ENCODE results near the gene SMYD3.

Gene SMYD3

DNA sequence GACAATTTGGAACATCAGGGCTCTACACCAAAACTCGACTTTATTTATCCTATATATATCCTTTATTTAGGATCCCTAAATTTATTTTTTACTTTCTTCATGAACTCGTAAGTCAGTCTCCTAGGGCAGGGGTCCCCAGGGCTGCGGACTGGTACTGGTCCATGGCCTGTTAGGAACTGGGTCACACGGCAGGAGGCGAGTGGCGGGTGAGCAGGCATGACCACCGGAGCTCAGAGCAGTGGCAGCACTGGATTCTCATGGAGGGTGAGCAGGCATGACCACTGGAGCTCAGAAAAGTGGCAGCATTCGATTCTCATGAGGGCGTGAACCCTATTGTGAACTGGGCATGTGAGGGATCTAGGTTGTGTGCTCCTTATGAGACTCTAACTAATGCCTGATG, 427.0 kb downstream of the SMYD3 start:
- no peak overlapping the region for H3K4me3 ChIP-seq (ENCODE audit: low read depth in 1 of 2, low read length in 2 of 2)
- no peaks in the 10 kb centered on the region for H3K4me1 ChIP-seq (ENCODE audit: insufficient read depth, low read length)
- no peaks in the 10 kb centered on the region for H3K27me3 ChIP-seq (ENCODE audit: insufficient read depth, low read length, poor library complexity)
- TF ChIP-seq, protein P1, sequence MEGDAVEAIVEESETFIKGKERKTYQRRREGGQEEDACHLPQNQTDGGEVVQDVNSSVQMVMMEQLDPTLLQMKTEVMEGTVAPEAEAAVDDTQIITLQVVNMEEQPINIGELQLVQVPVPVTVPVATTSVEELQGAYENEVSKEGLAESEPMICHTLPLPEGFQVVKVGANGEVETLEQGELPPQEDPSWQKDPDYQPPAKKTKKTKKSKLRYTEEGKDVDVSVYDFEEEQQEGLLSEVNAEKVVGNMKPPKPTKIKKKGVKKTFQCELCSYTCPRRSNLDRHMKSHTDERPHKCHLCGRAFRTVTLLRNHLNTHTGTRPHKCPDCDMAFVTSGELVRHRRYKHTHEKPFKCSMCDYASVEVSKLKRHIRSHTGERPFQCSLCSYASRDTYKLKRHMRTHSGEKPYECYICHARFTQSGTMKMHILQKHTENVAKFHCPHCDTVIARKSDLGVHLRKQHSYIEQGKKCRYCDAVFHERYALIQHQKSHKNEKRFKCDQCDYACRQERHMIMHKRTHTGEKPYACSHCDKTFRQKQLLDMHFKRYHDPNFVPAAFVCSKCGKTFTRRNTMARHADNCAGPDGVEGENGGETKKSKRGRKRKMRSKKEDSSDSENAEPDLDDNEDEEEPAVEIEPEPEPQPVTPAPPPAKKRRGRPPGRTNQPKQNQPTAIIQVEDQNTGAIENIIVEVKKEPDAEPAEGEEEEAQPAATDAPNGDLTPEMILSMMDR (IDR thresholded peaks at IDR 0.05; ENCODE audit: borderline replicate concordance, extremely low read depth, low read length, poor library complexity, severe bottlenecking), result no peak
- no peak for TF ChIP-seq EZH2 (IDR thresholded peaks at IDR 0.05; ENCODE audit: borderline replicate concordance, low read depth, low read length, severe bottlenecking)
- H3K9me3 ChIP-seq (ENCODE audit: insufficient read depth, low read length, severe bottlenecking), result peaks cover 3% of the 10 kb centered on the region
- no peak overlapping the region for H3K27ac ChIP-seq (ENCODE audit: low read length)
- H3K79me2 ChIP-seq (ENCODE audit: insufficient read depth, low read length), result no peaks in the 10 kb centered on the region
- H4K20me1 ChIP-seq (ENCODE audit: insufficient read depth, low read length), result no peaks in the 10 kb centered on the region
- DNase-seq, result no peak
- no peaks in the 10 kb centered on the region for H3K36me3 ChIP-seq (ENCODE audit: insufficient read depth, low read length)
- no peak for ATAC-seq (ENCODE audit: insufficient read depth, low read depth)
- no peak overlapping the region for H2AFZ ChIP-seq (ENCODE audit: low read depth, low read length)
- no peak overlapping the region for H3K9ac ChIP-seq (ENCODE audit: low read depth, low read length)
- no peak overlapping the region for H3K4me2 ChIP-seq (ENCODE audit: insufficient read depth, low read length)

DNA sequence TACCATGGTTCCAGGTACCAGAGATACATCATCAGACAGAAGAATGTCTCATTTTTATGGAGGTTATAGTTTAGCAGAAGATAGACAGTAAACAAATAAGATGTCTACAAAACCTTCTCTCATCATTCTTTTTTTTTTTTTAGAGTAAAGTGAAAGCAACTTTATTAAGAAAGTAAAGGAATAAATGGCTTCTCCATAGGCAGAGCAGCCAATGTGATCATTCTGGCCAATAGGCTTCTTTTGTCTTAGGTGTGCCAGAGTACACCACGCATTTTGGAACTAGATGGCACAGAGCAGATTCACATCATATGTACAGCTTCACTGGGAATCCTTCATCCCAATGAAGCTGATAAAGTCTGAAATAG, 428.2 kb downstream of the SMYD3 start:
- ATAC-seq (ENCODE audit: insufficient read depth, low read depth), result no peak
- no peaks in the 10 kb centered on the region for H4K20me1 ChIP-seq (ENCODE audit: insufficient read depth, low read length)
- H3K4me3 ChIP-seq (ENCODE audit: low read depth in 1 of 2, low read length in 2 of 2), result no peak overlapping the region
- peaks cover 3% of the 10 kb centered on the region for H3K9me3 ChIP-seq (ENCODE audit: insufficient read depth, low read length, severe bottlenecking)
- no peak for DNase-seq
- H3K36me3 ChIP-seq (ENCODE audit: insufficient read depth, low read length), result no peaks in the 10 kb centered on the region
- H3K9ac ChIP-seq (ENCODE audit: low read depth, low read length), result no peak overlapping the region
- no peak overlapping the region for H3K4me2 ChIP-seq (ENCODE audit: insufficient read depth, low read length)
- no peaks in the 10 kb centered on the region for H3K79me2 ChIP-seq (ENCODE audit: insufficient read depth, low read length)
- H2AFZ ChIP-seq (ENCODE audit: low read depth, low read length), result no peak overlapping the region
- no peaks in the 10 kb centered on the region for H3K4me1 ChIP-seq (ENCODE audit: insufficient read depth, low read length)
- H3K27me3 ChIP-seq (ENCODE audit: insufficient read depth, low read length, poor library complexity), result no peaks in the 10 kb centered on the region
- TF ChIP-seq, protein P1 (IDR thresholded peaks at IDR 0.05; ENCODE audit: borderline replicate concordance, extremely low read depth, low read length, poor library complexity, severe bottlenecking), result no peak
- TF ChIP-seq EZH2 (IDR thresholded peaks at IDR 0.05; ENCODE audit: borderline replicate concordance, low read depth, low read length, severe bottlenecking), result no peak
- no peak overlapping the region for H3K27ac ChIP-seq (ENCODE audit: low read length)

DNA sequence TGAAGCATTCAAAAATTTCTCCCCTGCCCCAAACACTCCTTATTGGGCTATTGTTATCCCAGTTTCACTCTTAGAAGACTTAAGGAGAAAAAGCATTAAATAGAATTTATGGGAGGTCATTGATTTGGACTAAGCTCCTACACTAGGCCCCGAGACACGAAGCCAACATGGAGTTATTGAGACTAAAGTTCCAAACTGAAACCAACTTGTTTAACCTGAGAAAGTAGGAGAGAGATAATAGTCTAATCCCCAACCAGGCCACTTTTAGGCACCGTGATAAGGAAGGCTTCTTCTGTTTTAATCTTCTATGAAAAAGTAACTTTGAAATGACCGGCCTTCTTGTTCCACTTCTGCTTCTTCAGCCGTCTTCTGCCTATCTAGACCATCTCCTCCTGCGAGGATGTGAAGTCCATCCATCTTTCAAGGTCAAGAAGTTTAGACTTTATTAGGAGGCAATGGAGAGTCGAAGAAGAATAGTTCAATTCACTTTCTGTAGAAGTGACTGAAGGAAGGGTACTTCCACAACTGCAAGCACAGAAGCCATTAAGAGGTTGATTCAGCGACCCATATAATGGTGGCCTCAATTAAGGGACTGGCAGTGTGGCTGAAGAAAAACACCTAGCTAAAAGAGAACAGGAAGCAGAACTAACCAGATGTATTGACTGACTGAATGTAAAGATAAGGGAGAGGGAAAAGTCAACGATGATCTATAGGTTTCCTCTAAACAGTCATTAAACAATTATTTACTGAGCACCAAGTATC, 428.8 kb downstream of the SMYD3 start:
- H2AFZ ChIP-seq (ENCODE audit: low read depth, low read length), result no peak overlapping the region
- no peaks in the 10 kb centered on the region for H3K4me1 ChIP-seq (ENCODE audit: insufficient read depth, low read length)
- DNase-seq (no peak), ATAC-seq (ENCODE audit: insufficient read depth, low read depth) (no peak)
- H3K79me2 ChIP-seq (ENCODE audit: insufficient read depth, low read length), result no peaks in the 10 kb centered on the region
- peaks cover 3% of the 10 kb centered on the region for H3K9me3 ChIP-seq (ENCODE audit: insufficient read depth, low read length, severe bottlenecking)
- H3K27me3 ChIP-seq (ENCODE audit: insufficient read depth, low read length, poor library complexity), result no peaks in the 10 kb centered on the region
- H3K4me3 ChIP-seq (ENCODE audit: low read depth in 1 of 2, low read length in 2 of 2), result no peak overlapping the region
- no peak overlapping the region for H3K9ac ChIP-seq (ENCODE audit: low read depth, low read length)
- H3K27ac ChIP-seq (ENCODE audit: low read length), result no peak overlapping the region
- no peaks in the 10 kb centered on the region for H4K20me1 ChIP-seq (ENCODE audit: insufficient read depth, low read length)
- H3K4me2 ChIP-seq (ENCODE audit: insufficient read depth, low read length), result no peak overlapping the region
- TF ChIP-seq, protein P1 (IDR thresholded peaks at IDR 0.05; ENCODE audit: borderline replicate concordance, extremely low read depth, low read length, poor library complexity, severe bottlenecking), result no peak
- TF ChIP-seq EZH2 (IDR thresholded peaks at IDR 0.05; ENCODE audit: borderline replicate concordance, low read depth, low read length, severe bottlenecking), result no peak
- H3K36me3 ChIP-seq (ENCODE audit: insufficient read depth, low read length), result no peaks in the 10 kb centered on the region

All from DND-41 (cell line).